GM10847 (cell line): ENCODE results near the gene CCDC149.

Experiments
- POLR2A ChIP-seq: IDR thresholded peaks from 2 replicates; pipeline ENCODE4 v1.6.1; 2011; ENCODE audit not compliant: insufficient read length; ENCODE audit errors: extremely low read depth

Gene CCDC149

GRCh38 chr4:24842356-24842755 lies 70.5 kb downstream of the CCDC149 start:
- TF ChIP-seq POLR2A, result no peak

DNA sequence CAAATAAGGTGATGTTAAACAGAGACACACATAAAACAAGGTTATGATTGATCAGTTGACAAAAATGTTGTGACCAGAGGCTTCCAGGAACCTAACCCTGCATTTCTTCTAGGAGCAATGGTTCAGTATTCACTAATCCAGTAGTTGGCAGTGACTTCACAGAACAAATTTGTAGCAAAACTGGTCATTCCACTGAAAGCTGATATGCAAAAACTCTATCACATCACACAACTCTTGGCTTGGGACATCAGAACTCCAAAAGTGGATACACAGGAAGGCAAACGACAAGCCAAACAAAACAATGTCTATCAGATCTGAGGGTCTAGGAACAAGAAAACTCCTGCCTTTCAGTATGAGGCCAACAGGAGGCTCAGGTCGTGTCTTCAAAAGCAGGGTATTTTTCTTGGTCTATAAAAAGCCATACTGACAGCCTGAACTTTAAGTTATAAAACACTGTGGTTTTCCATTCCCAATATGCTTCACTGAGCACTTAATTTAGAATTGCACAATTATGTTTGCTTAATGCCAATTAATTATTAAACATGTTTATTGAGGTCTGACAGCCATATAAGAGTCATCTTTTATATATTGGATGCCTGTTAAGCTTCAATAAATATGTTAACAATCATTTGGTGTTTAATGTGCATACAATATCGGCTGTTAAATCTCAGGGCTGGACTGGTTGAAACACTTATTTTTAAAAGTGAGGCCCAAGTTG lies 71.9 kb downstream of the CCDC149 start:
- no peak for TF ChIP-seq POLR2A

- no peak for TF ChIP-seq POLR2A
Measured at GRCh38 chr4:24840362-24840761, 72.5 kb downstream of the CCDC149 start.

DNA sequence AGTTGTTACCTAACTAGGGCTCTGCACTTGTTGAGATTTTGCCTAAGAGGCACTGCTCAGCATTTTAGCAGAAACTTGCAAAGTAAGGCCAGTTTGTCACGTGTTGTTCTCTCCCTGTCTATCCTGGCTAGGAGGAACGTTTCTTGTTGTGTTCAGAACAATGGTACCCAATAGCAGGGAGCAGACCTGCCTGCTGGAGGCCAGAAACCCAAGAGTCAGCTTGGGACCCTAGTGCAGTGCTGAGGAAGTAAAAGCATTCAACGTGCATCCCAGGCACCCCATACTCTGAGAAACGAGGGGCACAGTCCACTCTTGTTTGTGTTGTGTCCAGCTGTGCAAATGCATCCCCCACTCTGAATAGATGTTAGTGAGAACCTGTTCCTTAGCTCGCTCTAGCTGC lies 75.1 kb downstream of the CCDC149 start:
- no peak for TF ChIP-seq POLR2A

GRCh38 chr4:24837336-24837735 lies 75.5 kb downstream of the CCDC149 start:
- TF ChIP-seq POLR2A, result no peak

DNA sequence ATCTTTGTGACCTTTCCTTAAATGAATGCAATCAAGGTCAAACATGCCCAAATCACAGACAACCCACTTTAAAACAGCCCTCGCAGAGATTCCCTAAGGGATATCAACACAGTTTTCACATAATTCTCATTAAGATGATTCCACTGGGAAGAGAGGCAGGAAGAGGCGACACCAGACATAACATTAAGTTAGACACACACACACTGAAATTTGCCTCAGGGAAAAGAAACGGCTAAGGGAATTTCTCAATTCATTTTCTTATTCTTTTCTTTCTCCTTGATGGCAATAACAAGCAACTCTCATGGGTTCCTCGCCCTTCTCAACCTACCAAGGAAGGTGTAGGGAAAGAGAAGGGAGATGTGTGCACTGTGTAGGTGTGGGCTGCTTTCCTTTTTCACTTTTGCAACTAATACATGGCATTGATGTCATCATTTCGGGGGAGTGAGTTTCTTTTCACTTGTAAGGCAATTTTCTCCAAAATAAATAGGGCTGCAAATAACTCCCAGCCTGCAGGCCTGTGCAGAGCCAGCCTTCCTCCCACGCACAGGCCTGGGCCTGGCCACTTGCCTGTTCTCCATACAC lies 76.1 kb downstream of the CCDC149 start:
- no peak for TF ChIP-seq POLR2A

- no peak for TF ChIP-seq POLR2A
Measured at GRCh38 chr4:24835696-24836095, 77.1 kb downstream of the CCDC149 start.

DNA sequence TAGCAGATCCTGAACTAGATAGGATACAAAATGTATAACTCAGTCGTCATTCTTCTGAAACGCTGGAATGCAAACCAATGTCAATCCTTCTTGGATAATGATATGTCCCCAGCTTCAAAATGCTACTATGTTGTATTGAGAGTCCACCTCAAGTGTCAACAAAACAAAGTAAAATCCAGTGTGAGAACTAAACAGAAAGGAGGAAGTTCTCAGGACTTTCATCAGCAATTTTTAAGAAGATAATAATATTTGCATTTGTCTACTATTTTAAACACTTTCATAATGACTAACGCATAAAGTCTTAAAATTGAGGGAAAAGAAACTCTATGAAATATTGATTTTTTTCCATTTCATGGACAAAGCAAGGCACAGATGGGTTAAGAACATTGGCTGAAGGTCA lies 81.2 kb downstream of the CCDC149 start:
- no peak for TF ChIP-seq POLR2A

- TF ChIP-seq POLR2A, result no peak
Measured at GRCh38 chr4:24824720-24825119, 88.1 kb downstream of the CCDC149 start.

GRCh38 chr4:24820541-24820940 lies 92.3 kb downstream of the CCDC149 start:
- TF ChIP-seq POLR2A, result no peak

- TF ChIP-seq POLR2A, result no peak
Measured at GRCh38 chr4:24816797-24817196, 96.0 kb downstream of the CCDC149 start.

GRCh38 chr4:24813732-24814131 lies 99.1 kb downstream of the CCDC149 start:
- TF ChIP-seq POLR2A, result no peak

DNA sequence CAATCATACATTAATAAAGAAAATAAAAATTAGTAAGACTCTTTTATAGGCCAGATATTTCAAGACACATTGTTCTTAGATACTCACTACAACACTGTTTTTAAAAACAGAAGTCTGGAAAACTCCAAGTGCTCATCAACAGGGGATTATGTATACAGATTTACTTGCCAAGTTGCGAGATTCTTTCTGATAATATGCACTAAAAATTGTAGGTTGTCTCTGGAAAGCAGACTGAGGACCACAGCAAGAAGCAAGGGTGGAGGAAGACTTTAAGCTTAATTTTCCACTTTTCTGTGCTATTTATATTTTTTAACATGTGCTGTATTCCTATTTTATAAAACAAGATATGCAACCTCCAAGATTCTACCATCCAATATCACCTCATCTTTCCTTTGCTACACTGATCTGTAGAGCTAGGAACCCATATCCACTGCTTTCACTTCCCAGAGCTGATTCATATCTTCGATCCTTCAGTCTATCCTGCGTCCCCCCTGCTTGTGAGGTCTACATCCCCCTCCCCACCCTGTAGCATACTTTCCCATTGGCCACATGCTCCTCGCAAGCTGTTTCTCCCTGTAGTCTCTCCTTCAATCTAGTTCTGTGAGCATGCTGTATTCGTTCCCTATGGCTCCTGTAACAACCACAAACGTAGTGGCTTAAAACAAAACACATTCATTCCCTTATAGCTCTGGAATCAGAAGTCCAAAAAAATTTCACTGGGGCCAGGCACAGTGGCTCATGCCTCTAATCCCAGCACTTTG lies 101.8 kb downstream of the CCDC149 start:
- no peak for TF ChIP-seq POLR2A

DNA sequence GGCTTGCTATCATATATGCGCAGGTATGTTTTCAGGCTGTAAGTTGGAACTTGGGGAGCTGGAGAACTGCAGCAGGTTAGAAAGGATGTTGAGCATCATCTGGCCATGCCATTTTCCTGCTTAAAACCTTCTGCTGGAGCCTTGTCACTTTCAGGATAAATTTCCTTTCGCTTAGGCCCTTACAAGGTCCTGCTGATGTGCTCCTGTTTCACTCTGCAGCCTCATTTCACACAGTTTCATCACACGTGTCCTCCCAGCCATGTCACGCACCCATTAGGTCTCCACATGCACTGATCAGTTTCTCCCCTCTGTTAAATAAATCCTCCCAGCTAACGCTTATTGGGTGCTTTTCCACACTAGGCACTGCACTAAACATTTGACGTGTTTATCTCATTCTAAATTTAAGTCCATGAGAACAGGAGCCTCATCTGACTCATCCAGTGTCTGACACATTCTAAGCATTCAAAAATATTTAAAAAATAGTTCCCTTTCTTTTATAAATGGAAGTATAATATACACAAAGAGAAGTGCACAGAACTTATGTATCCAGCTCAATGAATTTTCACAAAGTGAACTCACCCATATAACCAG lies 102.9 kb downstream of the CCDC149 start:
- TF ChIP-seq POLR2A, result no peak

DNA sequence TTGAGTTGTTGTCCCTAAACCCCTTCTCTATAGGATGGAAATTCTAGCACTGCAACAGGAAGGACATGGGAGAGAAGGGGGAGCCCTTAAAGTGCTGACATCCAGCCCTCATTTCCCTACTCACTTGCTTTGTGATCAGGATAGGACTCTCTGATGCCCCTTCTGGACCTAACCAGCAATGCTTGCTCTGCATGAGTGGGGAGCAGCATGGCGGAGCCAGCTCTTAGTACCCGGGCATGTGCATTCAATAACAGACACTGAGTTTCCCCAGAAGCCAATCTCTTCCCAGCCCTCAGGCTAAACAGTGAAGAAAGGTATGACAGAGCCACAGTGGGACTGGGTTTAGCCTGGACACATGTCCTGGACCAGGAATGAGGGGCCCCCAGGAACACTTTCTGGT lies 103.5 kb downstream of the CCDC149 start:
- no peak for TF ChIP-seq POLR2A

DNA sequence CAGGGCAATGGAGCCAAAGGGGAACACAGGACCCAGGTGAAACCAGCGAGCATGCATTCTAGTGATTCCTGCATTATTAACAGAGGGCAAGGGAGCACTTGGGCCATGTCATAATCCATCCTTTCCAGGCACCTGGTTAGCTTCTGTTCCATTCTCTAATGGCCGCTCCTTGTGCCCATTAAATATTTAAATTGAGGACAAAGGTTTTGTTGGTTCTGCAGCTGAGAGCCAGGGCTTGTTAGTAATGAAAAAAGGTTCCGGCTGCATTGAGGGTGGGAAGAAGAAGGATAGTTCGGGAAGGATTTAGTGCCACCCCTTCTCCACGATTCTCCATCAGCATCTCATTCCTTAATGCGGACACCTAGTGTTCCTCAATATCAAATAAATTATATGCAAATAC lies 103.9 kb downstream of the CCDC149 start:
- no peak for TF ChIP-seq POLR2A

GRCh38 chr4:24808261-24808660 lies 104.6 kb downstream of the CCDC149 start:
- no peak for TF ChIP-seq POLR2A

GRCh38 chr4:24807611-24808010 lies 105.2 kb downstream of the CCDC149 start:
- no peak for TF ChIP-seq POLR2A
